Measurements from ENCODE around the gene SBF1.

The SBF1 gene

DNA sequence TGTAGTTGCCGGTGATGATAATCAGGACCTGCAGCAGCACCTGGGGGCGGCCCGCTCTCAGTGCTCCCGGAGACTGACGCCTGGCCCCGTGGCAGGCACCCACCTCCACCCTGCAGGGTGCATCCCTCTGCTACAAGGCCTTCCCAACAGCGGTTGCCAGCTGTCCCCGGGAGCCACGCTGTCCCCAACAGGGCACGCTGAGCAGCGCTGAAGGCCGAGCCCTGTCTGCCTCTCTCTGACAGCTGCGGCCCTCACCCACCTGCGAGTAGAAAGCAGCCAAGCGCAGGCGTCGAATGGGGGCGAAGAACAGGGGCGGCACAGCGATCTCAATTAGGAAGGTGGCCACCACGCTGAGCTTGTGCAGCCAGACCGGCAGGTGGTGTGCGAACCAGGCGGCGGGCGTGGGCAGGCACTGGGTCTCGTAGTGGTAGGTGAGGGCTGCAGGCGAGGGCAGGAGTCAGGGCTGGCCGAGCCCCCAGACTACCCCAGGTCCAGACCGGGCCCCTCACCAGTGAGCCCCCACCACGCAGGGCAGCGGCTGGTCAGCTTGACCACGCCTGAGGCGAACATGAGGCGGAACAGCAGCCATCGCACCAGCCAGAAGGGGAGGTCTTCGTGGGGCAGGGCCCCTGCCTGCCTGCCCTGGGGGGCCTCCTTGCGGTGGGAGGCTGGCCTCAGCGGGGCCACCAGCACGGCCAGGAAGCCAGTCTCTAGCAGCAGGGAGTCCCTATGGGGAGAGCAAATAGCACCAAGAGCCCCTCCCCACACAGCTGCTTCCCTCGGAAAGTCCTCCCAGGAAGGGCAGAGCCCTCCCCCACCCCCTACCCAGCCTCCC lies 31.2 kb upstream of the SBF1 start:
- no peak for DNase-seq (ENCODE audit: low read depth in 3 of 3)

DNA sequence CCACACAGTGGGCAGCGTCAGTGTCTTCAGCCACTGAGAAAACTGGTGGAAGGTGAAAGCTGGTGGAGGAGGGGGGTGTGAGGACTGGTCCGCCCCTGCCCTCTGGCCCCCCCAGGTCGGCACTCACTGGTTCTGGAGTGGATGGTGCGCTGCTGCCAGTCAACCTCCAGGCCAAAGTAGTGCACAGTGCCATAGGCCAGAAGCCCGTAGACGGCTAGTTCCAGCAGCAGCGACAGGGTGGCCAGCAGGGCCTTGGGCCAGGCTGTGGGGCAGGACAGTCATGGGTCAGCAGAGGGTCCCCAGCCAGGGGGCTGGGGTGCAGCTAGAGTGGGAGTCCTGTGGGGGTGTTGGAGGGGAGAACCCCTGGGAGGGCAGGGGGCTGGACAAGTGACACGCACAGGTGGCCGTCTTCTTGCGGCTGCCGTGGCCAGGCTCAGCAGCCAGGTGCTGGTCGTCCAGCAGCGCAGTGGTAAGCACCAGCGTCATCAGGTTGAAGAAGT lies 30.5 kb upstream of the SBF1 start:
- no peak for DNase-seq (ENCODE audit: low read depth in 3 of 3)

DNA sequence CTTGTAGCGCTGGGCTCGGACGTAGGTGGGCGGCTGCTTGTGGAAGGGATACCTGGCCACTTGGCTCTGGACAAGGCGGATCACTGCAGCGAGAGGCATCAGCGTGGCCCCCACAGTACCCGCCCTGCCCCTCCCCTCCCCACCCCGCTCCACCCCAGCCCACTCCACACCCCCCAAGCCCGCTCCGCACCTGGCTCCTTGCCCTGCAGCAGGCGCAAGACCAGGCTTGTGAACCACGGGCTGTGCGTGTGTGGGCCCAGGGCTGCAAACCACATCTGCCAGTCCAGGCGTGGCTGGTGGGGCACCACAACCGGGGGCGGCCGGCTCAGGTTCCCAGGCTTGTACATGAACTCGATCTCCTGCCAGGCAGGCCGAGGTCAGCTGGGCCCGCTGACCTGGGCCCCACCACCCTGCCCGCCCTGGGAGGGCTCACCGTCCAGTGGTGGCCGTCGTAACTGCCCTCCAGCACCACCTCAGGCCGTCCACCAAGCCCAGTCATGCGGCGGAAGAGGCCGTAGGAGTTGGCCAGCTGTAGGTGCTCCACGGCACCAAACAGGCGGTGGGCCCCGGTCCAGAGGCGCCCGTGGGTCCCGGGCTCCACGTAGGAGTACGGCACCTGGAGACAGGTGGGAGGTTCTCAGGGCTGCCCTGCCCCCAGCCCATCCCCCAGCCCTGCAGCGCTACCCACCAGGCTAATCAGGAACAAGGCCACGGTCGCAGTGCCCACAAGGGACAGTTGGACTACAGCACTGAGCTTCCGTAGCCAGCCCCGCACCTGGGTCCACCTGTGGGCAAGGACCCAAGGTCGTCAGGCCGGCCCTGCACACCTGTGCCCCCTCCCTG lies 29.8 kb upstream of the SBF1 start:
- no peak for DNase-seq (ENCODE audit: low read depth in 3 of 3)

DNA sequence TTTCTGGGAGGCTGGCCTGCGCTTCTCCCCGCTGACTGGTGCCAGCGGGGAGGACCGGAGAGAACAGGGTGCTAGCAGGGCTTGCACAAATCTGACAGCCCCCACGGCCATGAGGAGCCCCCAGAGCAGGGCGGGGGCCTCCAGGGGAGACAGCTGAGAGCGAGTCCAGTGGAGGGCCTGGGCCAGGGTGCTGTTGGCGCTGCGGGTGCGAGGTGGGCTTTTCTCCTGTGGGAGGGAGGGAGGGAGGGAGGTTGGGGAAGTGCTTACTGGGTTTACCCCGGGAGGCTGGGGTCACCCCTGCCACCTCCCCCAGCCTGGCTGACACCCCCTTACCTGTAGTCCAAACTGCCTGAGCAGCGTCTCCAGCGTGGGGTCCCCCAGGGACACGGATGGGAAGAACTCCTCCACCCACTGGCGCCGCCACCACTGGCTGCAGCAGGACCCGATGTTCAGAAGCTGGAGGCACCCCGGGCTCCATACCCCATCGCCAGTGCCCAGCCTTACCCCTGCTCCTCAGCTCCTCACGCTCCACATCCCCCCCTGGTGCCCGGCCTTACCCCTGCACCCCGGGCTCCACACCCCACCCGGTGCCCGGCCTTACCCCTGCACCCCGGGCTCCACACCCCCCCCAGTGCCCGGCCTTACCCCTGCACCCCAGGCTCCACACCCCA lies 28.8 kb upstream of the SBF1 start:
- no peak for DNase-seq (ENCODE audit: low read depth in 3 of 3)

DNA sequence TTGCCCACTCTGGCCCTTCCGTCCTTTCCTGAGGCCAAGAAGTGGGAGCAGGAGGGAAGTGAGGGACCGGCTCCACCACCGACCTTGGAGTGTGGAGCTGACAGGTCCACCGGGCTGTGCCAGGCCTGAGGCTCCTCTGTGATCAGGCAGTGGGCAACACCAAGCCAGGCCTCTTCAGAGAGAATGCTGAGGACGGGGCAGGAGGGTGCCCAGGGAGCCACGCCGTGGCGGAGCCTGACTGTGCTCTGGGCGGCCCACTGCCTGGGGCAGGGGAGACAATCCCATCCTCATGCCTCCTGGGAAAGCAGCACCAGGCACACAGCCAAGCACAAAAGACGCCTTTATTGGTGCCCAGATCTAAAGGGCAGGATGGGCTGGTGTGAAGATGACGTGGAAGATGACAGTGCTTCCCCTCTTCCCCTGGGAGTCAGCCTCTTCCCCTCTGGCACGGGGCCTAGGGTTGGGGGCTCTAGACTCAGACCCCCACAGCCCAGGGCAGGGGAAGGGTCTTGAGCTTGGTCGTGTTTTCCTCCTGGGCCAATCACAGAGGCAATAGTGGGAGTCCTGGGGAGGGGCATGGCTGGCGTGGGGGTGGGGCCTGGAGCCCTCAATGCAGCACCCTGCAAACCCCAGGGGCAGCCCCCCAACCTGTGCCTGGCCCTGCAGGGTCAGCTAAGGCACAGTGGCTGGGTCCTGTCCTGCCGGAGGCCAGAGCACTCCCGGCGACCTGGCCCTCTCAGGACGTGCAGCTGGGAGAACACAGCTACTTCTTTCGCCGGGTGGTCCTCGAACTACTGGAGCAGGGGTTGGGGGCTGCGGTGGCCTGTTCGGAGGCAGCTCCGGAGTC lies 28.0 kb upstream of the SBF1 start:
- no peak for DNase-seq (ENCODE audit: low read depth in 3 of 3)

DNA sequence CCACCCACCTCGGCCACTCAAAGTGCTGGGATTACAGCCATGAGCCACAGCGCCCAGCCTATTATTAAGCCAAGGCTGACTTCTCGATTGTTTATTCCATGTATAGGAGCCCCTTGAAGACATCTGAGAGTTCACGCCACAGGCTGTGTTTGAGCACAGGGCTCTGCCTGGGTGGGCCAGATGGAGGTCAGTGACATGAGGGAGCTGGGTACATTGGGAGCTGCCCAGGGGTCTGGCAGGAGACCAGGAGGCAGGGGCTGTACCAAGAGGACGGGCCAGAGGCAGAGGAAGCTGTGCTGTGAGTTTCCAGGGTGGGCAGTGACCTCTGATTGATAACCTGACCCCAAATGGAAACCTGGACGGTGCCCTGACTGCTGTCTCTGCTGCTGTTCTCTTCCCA lies 27.3 kb upstream of the SBF1 start:
- no peak for DNase-seq (ENCODE audit: low read depth in 3 of 3)

DNA sequence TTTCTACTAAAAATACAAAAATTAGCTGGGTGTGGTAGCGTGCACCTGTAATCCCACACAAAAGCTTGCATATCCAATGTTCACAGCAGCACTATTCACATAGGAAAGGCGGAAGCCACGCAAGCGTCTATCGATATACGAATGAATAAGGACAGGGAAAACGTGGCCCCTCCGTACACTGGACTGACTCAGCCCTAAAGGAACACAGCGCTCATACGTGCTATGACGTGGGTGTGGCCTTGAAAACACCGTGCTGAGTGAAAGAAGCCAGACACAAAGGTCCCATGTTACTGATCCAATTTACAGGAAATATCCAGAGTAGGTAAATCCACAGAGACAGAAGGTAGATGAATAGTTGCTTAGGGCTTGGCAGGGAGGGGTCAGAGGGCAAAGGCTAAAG lies 25.6 kb upstream of the SBF1 start:
- no peak for DNase-seq (ENCODE audit: low read depth in 3 of 3)

DNA sequence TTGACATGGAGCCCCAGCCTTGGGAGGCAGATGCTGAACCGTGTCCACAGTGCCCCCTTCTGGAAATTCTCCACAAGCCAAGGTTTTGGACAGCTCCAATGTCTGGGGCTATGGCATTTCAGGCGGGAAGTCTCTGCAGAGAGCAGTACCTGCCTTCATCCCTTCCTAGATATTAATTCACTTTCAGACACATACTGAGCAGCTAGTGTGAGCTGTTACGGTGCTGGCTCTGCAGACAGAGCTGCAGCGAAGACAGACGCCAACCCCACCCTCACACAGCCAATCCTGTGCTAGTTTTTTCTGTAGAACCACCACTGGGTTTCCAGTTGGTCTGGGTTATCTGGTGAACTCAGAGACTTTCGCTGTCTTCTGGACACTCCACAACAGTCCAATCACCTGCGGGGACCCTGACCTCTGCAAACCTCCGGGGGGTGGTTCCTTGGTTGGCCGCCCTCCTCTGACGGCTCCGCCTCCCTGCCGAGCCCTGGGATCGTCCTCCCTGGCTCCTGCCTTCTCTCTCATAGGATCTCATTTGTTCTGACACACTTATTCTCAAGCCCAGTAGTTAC lies 23.6 kb upstream of the SBF1 start:
- DNase-seq (ENCODE audit: low read depth in 3 of 3), result peak; percentile 34 to 59 (median 41)

DNA sequence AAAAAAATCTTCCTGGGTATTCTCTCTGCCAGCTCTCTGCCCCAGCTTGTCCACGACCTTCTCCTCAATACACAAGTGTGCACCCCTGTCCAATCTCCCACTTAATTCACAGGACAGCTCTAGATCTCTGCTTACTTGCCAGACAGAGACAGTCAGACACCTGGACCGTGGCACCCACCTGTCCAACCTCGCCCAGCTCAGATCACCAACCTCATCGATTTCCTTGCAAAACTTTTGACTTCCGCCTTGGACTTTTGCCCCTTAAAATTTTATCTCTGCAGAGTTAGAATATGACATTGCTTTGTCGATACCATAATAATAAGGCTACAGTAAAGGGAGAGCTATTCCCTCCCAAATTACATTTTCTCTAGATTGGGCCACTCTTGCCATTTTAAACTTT lies 22.3 kb upstream of the SBF1 start:
- DNase-seq (ENCODE audit: low read depth in 3 of 3), result no peak

DNA sequence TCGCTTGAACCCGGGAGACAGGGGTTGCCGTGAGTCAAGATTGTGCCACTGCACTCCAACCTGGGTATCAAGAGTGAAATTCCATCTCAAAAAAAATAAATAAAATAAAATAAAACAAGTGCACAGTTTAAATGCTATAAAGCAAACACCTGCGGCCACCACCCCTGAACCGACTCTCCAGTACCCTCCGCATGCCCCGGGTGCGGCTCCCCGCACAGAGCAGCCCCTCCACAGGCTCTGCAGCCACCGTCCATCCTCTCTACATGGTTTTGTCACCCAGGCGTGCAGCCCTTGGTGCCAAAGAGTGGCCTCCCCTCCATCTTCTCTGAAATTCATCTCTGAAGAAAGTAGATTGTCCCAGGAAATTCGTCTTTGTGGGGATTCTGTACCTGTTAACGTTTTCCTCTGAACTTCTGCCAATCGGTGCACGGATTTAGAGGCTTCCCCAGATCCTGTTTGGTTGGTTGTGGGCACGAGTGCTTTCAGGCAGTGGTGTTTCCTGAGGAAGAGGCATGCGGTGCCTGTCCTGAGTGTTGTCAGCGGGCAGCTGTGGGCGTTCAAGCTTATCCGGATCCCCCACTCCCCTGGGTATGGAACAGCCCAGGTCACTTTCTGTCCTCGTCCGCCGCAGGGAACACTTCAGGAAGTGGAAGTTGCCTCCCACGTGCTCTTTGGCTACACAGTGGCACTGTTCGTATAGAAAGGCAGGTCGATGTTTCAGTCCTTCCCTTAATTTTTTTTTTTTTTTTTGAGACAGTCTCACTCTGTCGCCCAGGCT lies 15.9 kb upstream of the SBF1 start:
- no peak for DNase-seq (ENCODE audit: low read depth in 3 of 3)

DNA sequence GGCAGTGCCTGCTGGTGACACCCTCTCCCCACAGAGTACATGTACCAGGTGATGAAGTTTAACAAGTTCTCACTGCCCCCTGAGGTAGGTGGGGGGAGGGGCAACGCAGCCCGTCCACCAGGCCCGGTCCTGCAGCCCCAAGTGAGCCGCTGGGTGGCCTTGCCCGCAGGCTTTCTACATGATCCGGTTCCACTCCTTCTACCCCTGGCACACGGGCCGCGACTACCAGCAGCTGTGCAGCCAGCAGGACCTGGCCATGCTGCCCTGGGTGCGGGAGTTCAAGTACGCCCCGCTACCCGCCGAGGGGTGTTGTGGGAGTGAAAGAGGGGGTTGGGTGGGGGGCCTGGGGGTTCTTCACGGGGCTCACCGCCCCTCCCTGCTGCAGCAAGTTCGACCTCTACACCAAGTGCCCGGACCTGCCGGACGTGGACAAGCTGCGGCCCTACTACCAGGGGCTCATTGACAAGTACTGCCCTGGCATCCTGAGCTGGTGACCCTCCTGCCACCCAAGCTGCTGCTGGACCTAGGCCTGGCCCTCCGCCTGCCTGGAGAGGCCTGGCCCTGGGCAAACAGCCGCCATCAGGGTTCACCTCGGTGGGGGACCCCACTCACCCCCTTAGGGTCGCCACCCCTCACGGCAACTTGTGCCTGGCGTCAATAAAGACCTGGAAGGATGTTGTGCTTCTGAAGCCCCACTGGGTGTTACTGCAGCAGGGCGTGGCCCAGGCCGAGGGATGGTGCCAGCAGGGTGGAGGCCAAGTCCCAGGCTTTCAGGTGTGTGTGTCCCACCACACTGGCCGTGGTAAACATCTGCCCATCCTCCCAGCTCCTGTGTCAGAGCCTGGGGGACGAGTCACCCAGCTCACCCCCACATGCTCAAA lies 14.8 kb upstream of the SBF1 start:
- no peak for DNase-seq (ENCODE audit: low read depth in 3 of 3)

DNA sequence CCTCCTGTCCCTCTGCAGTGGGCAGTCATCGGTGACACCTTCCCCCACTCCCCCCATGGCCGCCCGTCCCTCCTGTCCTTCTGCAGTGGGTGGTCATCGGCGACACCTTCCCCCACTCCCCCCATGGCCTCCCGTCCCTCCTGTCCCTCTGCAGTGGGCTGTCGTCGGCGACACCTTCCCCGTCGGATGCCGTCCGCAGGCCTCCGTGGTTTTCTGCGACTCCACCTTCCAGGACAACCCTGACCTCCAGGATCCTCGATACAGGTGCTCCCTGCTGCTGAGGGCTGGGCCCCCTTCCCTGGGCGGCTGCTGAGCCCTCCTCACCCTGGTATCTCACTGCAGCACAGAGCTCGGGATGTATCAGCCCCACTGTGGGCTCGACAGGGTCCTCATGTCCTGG lies 14.1 kb upstream of the SBF1 start:
- DNase-seq (ENCODE audit: low read depth in 3 of 3), result no peak

DNA sequence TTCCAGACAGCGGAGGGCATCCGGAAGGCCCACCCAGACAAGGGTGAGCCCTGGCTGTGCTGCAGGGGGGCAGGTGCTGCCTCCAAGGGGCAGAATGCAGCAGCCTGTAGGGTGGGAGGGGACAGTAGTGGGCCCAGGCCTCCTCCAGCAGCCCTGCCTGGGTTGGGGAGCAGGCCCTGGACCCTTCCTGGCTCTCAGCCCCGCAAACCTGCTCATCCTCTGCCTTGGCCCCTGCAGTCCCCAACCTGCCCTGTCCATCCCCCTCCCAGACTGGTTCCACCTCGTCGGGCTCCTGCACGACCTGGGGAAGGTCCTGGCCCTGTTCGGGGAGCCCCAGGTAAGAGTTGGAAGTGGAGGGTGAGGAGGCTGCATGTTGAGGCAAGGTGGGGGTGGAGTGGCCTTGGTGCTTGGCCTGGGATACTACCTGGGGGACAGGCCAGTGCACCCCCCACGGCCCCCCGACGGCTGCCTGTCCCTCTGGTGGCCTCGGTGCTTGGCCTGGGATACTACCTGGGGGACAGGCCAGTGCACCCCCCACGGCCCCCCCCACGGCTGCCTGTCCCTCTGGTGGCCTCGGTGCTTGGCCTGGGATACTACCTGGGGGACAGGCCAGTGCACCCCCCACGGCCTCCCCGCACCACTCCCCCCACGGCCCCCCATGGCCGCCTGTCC lies 13.3 kb upstream of the SBF1 start:
- DNase-seq (ENCODE audit: low read depth in 3 of 3), result no peak

DNA sequence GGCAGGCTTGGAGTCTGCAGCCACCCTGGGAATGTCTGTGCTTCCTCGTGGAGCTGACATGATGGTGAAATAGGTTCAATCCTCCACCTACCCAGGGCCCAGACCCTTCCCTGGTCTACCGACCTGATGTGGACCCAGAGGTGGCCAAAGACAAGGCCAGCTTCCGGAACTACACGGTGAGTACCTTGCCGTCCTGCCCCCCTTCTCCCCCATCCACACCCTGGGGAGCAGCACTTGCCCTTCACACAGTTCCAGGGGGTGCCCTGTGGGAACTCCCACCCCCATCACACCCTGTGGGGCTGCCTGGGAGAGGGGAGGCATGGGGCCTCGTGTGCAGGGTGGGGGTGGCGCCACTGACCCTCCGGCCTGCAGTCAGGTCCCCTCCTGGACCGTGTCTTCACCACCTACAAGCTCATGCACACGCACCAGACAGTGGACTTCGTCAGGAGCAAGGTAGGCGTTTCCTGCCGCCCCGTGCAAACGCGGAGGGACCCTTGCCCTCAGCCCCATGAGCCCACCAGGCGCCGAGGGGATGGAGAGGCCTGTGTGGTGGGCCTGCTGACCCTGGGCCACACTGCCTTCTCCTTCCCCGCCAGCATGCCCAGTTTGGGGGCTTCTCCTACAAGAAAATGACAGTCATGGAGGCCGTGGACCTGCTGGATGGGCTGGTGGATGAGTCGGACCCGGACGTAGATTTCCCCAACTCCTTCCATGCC lies 12.6 kb upstream of the SBF1 start:
- no peak for DNase-seq (ENCODE audit: low read depth in 3 of 3)

DNA sequence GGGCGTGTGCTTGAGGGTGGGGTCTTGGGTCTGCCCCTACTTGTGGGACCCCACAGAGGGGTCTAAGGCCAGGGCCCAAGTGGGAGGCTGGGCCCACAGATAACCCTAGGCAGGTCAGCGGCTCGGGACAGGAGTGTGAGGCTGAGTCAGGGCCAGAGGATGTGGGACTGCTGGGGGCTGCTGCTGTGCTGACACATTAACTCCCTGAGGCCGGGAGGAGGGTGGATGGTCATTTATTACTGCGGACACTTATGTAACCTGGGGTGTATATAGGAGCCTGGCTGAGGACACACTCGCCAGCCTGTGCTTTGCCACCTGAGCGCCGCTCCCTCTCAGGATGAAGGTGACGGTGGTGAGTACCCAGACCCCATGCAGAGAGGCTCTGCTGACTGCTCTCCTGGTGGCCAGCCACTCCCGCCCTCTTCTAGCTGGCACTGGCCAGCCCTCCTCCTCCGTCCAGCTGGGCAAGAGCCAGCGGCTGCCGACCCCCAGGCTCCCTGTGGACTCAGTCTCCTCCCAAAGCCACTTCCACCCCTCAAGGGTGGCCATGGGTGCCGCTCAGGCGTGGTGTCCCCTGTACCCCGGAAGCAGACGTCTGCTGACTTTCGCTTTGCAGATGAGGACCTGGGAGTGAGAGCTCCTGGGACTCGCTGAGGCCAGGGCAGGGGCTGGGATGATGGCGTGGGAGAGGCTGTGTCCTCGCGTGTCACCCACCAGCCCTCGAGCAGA lies 11.9 kb upstream of the SBF1 start, which contains the start of gene MIOX:
Gene MIOX (plus strand): TSS at position 299 of the 729 bp plus-strand sequence. CDS start 39 bp downstream, at position 338.
- DNase-seq (ENCODE audit: low read depth in 3 of 3), result no peak

DNA sequence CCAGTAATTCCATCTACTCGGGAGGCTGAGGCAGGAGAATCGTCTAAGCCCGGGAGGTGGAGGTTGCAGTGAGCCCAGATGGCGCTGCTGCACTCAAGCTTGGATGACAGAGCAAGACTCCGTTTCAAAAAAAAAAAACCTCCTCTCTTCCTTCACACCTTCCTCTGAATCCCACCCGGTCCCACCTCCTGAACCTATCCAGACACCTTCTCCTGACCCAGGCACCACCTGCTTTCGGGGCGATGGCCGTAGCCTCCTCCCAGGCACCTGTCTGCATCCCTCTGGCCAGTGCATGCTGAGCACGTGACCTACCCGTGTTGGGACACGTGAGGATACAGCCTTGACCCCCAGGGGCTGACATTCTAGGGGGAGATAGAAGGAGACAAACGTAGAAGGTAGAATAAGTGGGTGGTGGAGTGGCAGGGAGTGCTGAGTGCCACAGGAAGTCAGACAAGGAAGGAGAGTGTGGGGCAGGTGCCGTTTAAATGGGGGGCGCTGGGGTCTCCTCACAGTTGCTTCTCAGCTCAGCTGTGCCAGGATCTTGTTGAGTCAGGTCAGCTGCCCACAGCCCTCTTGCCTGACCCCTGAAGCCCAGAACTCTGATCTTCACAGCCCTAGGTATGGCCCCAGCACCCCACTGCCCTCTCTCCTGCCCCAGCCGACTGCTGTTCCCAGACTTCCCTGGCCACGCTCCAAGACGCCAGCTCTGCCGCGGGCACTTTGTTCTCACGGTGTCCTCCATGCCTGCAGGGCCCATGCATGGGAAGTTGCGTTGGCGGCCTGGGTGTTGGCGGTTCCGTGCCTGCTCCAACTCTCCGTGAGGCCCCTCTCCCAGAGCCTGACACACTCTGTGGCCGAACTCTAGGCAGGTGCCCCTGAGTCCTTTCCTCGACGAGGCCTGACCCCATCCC lies 10.6 kb upstream of the SBF1 start:
- DNase-seq (ENCODE audit: low read depth in 3 of 3), result no peak

All from stimulated activated CD4-positive, alpha-beta T cell treated with anti-CD3 and anti-CD28 coated beads, TNF-alpha, amount 100 ng/mL, for 4 hours (primary cell).